ENCODE data around the gene NEU4.
"Not testable (repeated sequence)": the region's sequence is repeated elsewhere in the genome, so short reads cannot be mapped to it uniquely, and the experiment has no call there.

DNA sequence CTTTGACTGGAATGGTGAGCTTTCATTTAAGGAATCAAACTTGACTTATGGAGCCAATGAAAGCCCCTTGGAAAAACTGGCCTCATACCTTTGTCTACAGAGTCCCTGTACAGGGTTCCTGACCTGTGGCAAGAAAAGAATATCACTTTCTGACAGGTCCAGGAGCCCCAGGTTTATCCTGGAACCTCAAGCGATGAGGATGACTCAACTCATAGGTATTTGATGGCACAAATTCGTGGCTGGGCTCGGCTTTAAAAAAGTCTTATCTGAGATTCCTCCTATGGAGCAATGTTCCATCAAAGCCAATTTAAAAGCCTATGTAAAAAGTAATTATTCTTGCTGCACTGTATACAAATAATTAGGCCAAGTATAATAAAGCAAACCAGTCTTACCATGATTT is 17.6 kb upstream of the NEU4 start:
- TF ChIP-seq, protein P1, sequence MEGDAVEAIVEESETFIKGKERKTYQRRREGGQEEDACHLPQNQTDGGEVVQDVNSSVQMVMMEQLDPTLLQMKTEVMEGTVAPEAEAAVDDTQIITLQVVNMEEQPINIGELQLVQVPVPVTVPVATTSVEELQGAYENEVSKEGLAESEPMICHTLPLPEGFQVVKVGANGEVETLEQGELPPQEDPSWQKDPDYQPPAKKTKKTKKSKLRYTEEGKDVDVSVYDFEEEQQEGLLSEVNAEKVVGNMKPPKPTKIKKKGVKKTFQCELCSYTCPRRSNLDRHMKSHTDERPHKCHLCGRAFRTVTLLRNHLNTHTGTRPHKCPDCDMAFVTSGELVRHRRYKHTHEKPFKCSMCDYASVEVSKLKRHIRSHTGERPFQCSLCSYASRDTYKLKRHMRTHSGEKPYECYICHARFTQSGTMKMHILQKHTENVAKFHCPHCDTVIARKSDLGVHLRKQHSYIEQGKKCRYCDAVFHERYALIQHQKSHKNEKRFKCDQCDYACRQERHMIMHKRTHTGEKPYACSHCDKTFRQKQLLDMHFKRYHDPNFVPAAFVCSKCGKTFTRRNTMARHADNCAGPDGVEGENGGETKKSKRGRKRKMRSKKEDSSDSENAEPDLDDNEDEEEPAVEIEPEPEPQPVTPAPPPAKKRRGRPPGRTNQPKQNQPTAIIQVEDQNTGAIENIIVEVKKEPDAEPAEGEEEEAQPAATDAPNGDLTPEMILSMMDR (IDR thresholded peaks at IDR 0.05; ENCODE audit: poor library complexity, severe bottlenecking) = not testable (repeated sequence)
- TF ChIP-seq, protein P2, sequence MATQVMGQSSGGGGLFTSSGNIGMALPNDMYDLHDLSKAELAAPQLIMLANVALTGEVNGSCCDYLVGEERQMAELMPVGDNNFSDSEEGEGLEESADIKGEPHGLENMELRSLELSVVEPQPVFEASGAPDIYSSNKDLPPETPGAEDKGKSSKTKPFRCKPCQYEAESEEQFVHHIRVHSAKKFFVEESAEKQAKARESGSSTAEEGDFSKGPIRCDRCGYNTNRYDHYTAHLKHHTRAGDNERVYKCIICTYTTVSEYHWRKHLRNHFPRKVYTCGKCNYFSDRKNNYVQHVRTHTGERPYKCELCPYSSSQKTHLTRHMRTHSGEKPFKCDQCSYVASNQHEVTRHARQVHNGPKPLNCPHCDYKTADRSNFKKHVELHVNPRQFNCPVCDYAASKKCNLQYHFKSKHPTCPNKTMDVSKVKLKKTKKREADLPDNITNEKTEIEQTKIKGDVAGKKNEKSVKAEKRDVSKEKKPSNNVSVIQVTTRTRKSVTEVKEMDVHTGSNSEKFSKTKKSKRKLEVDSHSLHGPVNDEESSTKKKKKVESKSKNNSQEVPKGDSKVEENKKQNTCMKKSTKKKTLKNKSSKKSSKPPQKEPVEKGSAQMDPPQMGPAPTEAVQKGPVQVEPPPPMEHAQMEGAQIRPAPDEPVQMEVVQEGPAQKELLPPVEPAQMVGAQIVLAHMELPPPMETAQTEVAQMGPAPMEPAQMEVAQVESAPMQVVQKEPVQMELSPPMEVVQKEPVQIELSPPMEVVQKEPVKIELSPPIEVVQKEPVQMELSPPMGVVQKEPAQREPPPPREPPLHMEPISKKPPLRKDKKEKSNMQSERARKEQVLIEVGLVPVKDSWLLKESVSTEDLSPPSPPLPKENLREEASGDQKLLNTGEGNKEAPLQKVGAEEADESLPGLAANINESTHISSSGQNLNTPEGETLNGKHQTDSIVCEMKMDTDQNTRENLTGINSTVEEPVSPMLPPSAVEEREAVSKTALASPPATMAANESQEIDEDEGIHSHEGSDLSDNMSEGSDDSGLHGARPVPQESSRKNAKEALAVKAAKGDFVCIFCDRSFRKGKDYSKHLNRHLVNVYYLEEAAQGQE (IDR thresholded peaks at IDR 0.05; ENCODE audit: borderline replicate concordance) = not testable (repeated sequence)
- TF ChIP-seq EZH2 (IDR thresholded peaks at IDR 0.05; ENCODE audit: borderline replicate concordance, insufficient read depth, low read length, poor library complexity, severe bottlenecking); TAF1 (IDR thresholded peaks at IDR 0.05; ENCODE audit: low read depth); RAD21 (conservative IDR thresholded peaks at IDR 0.05); EP300 (conservative IDR thresholded peaks at IDR 0.05; ENCODE audit: poor library complexity, severe bottlenecking): not testable (repeated sequence)

Measured in neural cell (in vitro differentiated cells).